Psoas muscle (tissue), 8 donors: Measurements from ENCODE around the gene STOM. TPM values are rescaled to one million over a fixed set of nuclear protein-coding genes. Genes with fewer than 3 reads are reported as not detected.

Experiments
- ATAC-seq, 4 donors: fragments of 200-7000 bp; cut with Tn5 transposase; one replicate each; pipeline ENCODE4 v1.9.1; 2020; ENCODE audit warnings: moderate library complexity in 3 of 4, mild to moderate bottlenecking in 2 of 4
- DNase-seq, 2 donors: peaks; one replicate each; pipeline ENCODE4 v3.0.0-alpha.2; 2020
- H3K27ac ChIP-seq: fragments of 200-600 bp; one replicate; pipeline ENCODE4 v1.8.0; 2022
- H3K27me3 ChIP-seq, 3 donors: fragments of 200-600 bp in 1 of 3; one replicate each; pipeline versions ENCODE4 v1.6.1 to v1.8.0; 2013 to 2022; ENCODE audit warnings: low read length in 2 of 3, mild to moderate bottlenecking in 2 of 3, moderate library complexity in 1 of 3; ENCODE audit not compliant: insufficient read depth in 3 of 3
- H3K36me3 ChIP-seq, 2 donors: fragments of 200-600 bp in 1 of 2; one replicate each; pipeline versions ENCODE4 v1.6.1 to v1.8.0; 2013 to 2022; ENCODE audit warnings: low read depth in 1 of 2, mild to moderate bottlenecking in 1 of 2, moderate library complexity in 1 of 2; ENCODE audit not compliant: insufficient read depth in 1 of 2
- H3K4me1 ChIP-seq: fragments of 200-600 bp; one replicate; pipeline ENCODE4 v1.8.0; 2022
- H3K4me3 ChIP-seq: fragments of 200-600 bp; one replicate; pipeline ENCODE4 v1.8.0; 2022; ENCODE audit warnings: mild to moderate bottlenecking
- H3K9me3 ChIP-seq: fragments of 200-600 bp; one replicate; pipeline ENCODE4 v1.8.0; 2022
- CTCF ChIP-seq: fragments of 200-600 bp; IDR thresholded peaks from one replicate; pipeline ENCODE4 v1.8.0; 2022; ENCODE audit warnings: antibody characterized with exemption
- WGBS, 3 donors: extraction: QIAGEN DNeasy Blood & Tissue Kit; methylation state at CpG; one replicate each; pipeline versions ENCODE4 v1.1.6 to v1.1.7; 2013; 5-methylcytosine and 5-hydroxymethylcytosine counted together
- intact Hi-C, 2 donors: fragments of 100-400 bp; cut with DNase I; formaldehyde crosslinking; loops; one replicate each; pipeline versions ENCODE4 v1.11.0 to v1.14.2; 2022
- polyA plus RNA-seq, 3 donors: library from polyadenylated mRNA; stranded (reverse); fragments of 200-250 nt; gene quantifications; one replicate each; pipeline ENCODE4 v1.2.3, GENCODE V29; 2013
- total RNA-seq, 4 donors: library from RNA; stranded (reverse); fragmentation: NEBNext Ultra II Directional in 2 of 4; extraction: Animal tissue kit (Norgen Biotek cat#: 25700) in 2 of 4; gene quantifications; one replicate each; pipeline versions ENCODE4 v1.2.1 to v1.2.4, GENCODE V29; 2021 to 2023
- donor health status: healthy with polysubstance abuse.
- donor health status: DM: no; HTN: no; CAD: no; lungs with moderate emphysema.
- donor health status: Bipolar disorder and iron deficiency.
- donor health status: healthy.
- donor health status: DM: yes; HTN: yes; CAD: no.
- donor health status: DM: no; HTN: no; CAD: no.
- donor health status: DM: no; HTN: no; CAD: no.
- donor health status: DM: yes; HTN: yes; CAD: no.

The STOM gene
- total and polyA plus RNA-seq, 7 donors: 53.2 to 237 (median 89.6) TPM

- intact Hi-C loops: no loop called here
Observed at GRCh38 chr9:121386442-121387175, 16.6 kb upstream of the STOM start.

GRCh38 chr9:121383715-121384114, 13.7 kb upstream of the STOM start:
- Histone ChIP-seq H3K4me1 (no peaks in the 10 kb centered on the region), H3K9me3 (no peaks in the 10 kb centered on the region), H3K4me3 (no peak overlapping the region), H3K27me3 (no peaks in the 10 kb centered on the region), H3K36me3 (no peaks in the 10 kb centered on the region), H3K27ac (no peak overlapping the region)
- 50 to 68% (median 63%) methylated on average over 6 of the region's 6 CpGs for WGBS, 3 donors
- intact Hi-C loops: no loop called here
- ATAC-seq (peak in 2 of 4 donors; percentile 41 to 71), DNase-seq (no peak)
- TF ChIP-seq CTCF: no peak

More at GRCh38 chr9:121386442-121387175, 16.6 kb upstream of the STOM start:
- no peaks in the 10 kb centered on the region for H3K4me1 ChIP-seq
- no peaks in the 10 kb centered on the region for H3K9me3 ChIP-seq
- DNase-seq: no peak
- no peak for ATAC-seq
- 89 to 93% (median 92%) methylated on average over 2 of the region's 2 CpGs for WGBS, 3 donors
- TF ChIP-seq CTCF: no peak
- H3K27ac ChIP-seq: no peak overlapping the region
- H3K4me3 ChIP-seq: no peak overlapping the region
- H3K36me3 ChIP-seq: no peaks in the 10 kb centered on the region
- no peaks in the 10 kb centered on the region for H3K27me3 ChIP-seq

- no peaks in the 10 kb centered on the region for H3K9me3 ChIP-seq
- ATAC-seq (no peak), DNase-seq (no peak)
- no peaks in the 10 kb centered on the region for H3K36me3 ChIP-seq
- H3K27ac ChIP-seq: no peak overlapping the region
- no peaks in the 10 kb centered on the region for H3K27me3 ChIP-seq
- intact Hi-C loops: no loop called here
- TF ChIP-seq CTCF: no peak
- H3K4me1 ChIP-seq: peaks cover 4% of the 10 kb centered on the region
- no peak overlapping the region for H3K4me3 ChIP-seq
Observed at GRCh38 chr9:121380846-121381245, 10.8 kb upstream of the STOM start.

GRCh38 chr9:121376214-121376830, 6.3 kb upstream of the STOM start:
- Histone ChIP-seq H3K9me3 (no peaks in the 10 kb centered on the region), H3K27me3 (no peaks in the 10 kb centered on the region), H3K4me1 (peaks cover 29% of the 10 kb centered on the region), H3K36me3 (no peaks in the 10 kb centered on the region), H3K27ac (no peak overlapping the region), H3K4me3 (no peak overlapping the region)
- no peak for ATAC-seq
- peak; percentile 51 for TF ChIP-seq CTCF
- WGBS, 3 donors: 87 to 89% (median 87%) methylated on average over 4 of the region's 4 CpGs
- intact Hi-C loops: no loop called here
- DNase-seq: no peak
